NCI-H2107 treated with DMSO at 0.1 percent for 48 hours (cell line): ENCODE results near the gene EDRF1.
"Not testable (repeated sequence)": the region's sequence is repeated elsewhere in the genome, so short reads cannot be mapped to it uniquely, and the experiment has no call there.

Experiments used
- DNase-seq: peaks from one replicate; lab custom pipeline; 2025; ENCODE audit not compliant: unreplicated experiment; lab: John Stamatoyannopoulos, UW

EDRF1 gene

DNA sequence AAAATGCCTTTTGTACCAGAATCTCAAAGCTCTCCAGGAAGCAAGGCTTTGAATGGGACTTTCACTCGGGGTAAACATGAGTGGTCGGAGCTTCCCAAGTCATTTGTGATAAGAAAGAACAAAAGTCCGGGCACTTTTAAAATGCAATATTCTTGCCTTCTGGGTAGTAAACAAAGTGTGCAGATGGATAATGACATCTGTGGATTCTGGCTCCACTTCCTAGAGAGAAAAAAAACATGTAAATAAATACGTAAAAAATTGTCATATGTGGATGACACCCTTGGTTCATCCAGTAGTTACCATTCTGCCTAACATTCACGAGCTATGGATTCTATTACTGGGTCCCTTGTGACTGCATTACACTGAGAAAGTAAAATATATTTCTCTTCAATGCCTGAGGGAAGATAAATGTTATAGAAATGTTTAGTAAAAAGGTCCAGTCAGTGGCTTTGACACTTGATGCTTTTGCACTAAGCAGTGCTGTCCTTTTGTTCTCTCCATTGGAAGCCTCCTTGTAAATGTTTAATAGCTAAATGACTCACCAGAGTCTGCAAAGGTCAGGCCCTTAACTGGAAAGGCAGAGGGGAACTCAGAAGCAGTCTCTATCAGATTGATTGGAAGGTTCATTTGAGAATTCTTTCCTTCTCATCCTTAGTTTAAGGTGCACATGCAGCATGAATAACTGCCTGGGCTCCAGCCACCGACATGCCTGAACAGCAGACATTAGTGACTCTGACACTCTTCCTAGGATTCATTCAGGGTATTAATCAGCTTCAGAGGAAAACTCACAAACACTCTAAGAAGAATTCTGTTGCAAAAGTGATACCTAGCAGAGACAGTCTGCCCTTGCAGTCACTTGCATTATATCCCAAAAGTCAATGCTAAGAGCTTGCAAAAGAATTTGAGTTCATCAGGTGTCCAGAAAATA is 11.7 kb upstream of the EDRF1 start:
- no peak for DNase-seq

DNA sequence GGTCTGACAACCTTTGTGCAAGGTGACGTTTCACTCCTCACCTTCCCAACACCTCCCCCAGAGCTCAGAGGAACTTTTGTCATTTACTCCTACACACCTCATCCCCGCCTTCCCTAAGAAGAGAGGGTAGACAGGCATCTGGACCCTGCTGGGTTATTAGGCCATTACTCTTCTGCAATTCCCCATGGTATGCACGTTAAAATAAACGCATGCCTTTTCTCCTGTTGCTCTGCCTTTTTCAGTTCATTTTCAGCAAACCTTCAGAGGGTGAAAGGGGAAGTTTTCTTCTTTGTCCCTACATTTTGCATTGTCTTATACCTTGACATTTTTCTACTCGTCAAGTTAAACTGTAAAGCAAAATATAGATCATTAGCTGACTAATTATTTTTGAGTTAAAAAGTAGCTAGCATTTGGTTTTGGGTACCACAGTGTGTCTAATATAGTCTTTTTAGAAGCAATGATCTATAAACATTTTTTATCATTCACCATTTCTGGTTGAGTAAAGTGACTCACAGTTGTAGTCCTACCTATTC is 10.5 kb upstream of the EDRF1 start:
- DNase-seq: no peak

DNA sequence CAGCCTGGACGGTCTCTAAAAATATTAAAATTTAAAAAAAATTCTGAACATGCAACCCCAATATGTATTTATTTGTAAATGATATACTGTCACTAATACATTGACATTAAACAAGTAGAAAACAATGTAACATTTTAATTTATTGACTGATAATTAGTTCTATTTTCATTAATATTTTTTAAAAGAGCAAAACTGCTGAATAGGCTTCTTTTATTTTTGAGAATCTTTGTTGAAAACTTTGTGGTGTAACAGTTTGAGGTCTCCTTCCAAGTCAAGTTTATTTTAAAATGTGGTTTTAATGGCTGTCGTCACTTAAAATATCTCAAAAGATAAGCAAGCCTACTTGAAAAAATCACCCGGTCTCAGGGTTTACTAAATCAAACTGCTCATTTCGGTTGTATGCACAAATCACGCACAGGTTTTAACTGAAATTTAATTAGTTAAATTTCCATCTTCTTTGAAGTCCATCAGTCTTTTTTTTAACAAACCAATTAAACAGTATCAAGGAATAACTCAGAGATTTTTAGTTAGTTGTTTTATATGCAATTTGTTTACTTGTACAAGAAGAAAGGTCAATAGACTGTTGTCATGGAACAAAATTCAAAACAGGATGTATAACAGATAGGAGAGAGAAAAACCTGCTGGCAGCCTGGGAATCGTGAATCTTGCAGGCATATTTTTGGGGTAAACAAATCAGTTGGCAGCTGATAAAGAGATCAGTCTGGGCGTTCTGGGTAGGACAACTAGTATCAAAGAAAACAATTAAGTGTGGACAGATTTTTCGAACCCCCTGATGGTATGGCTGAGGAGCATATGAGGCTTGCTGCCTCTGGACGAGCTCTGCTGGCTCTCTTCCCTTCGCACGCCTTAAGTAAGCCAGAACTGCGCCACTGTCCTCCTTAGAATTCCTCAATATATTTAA is 9.7 kb upstream of the EDRF1 start:
- no peak for DNase-seq

DNA sequence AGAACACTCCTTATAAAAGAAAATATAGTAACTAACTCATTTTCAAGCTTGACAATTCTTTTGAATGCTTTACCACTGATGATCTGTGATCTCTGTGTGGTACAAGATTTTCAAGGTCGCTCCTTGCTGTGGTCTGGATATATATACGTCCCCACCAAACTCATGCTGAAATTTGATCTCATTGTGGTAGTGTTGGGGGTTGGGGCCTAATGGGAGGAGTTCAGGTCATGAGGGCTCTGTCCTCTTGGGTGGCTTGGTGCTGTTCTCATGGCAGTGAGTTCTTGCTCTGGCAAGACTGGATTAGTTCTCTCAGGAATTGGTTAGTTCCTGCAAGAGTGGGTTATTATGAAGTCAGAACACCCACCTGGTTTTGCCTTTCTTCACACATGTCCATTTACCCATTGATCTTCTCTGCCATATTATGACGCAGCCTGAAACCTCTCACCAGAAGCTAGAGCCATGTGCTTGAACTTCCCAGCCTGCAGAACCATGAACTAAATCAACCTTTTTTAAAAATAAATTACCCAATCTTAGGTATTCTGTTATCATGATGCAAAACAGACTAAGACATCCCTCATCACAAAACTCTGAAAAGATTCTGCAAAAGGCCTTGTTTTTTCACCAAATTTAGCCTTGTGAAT is 8.3 kb upstream of the EDRF1 start:
- no peak for DNase-seq

DNA sequence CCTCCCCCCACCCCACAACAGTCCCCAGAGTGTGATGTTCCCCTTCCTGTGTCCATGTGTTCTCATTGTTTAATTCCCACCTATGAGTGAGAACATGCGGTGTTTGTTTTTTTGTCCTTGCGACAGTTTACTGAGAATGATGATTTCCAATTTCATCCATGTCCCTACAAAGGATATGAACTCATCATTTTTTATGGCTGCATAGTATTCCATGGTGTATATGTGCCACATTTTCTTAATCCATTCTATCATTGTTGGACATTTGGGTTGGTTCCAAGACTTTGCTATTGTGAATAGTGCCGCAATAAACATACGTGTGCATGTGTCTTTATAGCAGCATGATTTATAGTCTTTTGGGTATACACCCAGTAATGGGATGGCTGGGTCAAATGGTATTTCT is 4.8 kb upstream of the EDRF1 start:
- not testable (repeated sequence) for DNase-seq

DNA sequence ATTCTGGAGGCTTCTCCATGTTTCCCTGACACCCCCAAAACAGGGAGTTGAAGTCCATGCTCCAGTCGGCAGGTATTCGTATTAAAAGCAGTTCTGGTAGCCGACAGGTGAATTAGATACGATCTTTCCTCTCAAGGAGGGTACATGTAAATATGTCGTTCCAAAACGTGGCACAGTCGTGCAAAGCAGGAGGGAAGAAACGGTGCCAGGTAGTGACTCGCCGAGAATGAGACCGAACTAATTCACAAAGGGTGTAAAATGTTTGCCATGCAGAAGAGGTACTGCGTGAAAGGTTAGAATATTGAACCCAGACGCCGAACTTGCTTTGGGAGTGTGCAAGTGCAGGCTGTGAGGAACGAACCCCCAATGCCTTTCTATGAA is 483 bp downstream of the EDRF1 start:
- peak; percentile 8 for DNase-seq

DNA sequence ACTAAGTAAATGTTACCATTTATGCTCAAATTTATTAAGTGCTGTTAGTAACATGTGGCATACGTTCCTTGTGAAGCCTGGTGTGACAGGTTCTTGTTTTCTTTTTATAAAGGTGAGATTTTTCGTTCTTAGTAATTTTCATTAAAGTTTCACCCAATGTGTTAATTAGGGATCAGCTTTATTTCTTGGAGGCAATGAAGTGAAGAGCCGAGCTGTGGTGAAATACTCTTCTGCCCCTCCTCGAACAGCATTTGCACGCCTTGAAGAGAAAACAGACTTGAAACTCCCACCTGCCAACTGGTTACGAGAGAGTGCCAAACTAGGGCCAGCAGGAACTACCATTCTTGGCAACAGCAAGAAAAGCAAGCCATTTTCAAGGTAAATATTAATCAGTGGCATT is 1.5 kb downstream of the EDRF1 start:
- DNase-seq: no peak

DNA sequence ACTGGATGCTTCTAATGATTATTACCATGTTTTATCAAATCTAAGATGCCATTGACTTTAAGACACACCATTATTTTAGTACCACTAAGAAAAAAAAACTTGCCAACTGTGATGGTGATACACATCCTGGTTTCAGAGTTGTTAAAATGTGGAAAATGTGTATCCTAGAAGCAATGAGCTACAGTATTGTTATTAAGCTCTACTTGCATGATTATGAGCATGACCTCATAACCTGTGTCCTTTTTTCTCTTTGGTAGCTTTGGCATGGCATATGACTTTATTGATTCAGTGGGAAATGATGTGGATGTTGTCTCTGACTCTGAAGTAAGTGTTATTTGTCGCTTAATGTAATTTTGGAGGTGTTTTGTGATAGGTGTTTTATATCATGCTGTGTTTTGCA is 3.3 kb downstream of the EDRF1 start:
- no peak for DNase-seq

DNA sequence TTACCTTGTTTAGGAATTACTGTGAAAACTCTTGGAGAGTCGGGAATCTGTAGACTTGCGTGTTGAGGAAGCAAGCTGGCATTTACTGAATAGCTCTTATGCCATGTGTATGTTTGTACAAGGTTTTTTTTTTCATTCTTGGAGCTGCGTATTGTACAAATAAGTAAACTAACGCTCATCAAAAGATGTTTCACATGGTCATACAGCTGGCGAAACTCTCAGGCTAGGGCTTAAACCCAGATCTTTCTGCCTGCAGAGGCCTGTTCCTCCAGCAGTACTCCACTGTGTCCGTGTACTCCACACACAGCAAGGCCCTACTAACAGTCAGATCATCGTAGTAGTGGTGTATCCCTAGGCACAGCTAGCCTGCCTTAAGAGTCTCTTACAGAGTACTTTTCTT is 7.4 kb downstream of the EDRF1 start:
- no peak for DNase-seq

DNA sequence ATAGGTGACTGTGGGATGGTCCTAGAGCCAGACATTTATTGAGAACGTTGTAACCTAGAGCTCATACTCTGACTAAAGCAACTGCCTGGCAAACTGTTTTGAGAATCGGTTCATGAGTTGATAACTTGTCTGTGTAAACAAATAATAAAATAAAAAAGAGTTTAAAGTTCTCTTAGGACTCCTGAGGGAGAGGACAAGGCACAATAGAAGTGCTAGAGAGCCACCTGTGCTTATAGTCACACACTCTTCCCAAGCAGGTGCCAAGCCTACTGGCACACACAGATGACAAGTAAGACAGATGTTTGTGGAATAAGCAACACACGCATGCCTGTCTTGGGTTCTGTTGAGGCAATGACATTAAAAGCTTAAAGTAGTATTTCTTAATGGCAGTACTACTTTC is 7.9 kb downstream of the EDRF1 start:
- no peak for DNase-seq

DNA sequence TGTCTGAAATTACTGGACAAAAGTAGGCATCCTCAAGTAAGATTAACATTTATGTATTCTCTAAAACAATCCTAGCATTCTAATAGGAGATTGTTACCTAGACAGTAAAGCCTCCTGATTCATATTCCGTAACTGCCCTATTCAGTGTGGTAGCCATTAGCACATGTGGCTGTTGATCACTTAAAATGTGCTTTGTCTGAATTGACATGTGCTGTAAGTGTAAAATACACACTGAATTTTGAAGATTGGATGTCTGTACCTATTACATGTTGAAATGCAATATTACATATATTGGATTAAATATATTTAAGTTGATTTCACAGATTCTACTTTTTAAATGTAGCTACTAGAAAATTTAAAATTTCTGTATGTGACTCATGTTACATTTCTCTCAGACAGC is 14.6 kb downstream of the EDRF1 start:
- no peak for DNase-seq

DNA sequence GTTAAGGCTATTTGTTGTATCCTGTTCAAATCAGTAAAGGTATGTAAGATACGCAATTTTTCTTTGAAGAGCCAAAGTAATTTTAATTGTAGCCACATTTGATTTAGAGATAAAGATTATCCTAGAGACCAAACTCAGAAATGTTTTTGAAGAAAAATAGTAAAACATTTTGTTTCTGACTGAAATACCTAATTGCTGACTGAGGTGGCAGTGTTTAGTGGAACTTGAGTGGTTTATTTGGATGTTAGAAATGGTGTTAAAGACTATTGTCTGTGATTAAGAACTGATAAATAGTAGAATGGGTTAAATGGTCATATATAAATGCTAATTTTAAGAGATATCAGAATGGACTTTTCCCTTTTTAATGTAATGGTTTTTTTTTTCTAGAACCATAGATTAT is 15.3 kb downstream of the EDRF1 start:
- DNase-seq: no peak

DNA sequence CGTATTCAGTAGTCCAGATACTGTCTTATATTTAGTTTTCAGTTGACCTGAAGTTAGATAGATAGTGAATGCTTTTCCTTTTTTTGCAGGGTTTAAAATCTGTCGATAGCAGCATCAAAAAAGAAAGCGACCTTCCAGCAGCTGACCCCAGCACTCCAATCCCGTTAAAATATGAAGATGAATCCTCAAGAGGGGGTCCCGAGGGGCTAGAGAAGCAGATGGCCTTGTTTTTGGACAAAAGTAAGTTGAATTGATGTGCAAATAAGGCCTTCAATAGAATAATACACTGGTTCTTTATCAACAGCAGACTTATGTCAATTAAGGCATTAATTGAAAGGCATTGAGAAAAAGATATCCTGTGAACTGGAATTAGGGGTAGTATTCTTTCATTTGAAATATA is 18.7 kb downstream of the EDRF1 start:
- no peak for DNase-seq

DNA sequence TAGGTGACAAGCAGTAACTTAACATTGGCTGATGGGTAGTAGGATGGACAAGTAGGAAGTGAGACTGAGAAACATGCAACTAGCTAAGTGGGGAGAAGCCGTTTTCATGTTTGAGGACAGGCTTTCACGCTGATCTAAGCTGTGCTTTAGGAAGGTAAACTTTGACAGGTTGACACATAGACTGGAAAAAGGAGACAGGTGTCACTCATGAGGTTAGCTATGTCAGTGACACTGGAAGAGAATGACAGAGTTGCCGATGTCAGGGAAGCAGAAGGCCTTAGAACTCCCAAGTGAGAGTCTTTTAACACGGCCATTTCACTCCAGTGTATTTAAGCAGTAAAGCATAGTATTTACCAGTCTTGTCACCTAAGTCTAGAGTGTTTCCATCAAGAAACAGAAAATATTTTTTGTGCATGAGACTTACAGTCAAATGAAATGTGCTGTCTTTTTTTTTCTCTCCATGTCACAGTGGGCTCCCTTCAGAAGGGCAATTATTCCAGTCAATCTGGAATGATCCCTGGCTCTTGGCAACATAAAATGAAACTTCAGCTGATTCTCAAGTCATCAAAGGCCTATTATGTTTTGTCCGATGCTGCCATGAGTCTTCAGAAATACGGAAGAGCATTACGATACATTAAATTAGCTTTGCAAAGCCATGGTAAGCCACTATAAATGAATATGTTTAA is 20.6 kb downstream of the EDRF1 start:
- no peak for DNase-seq

DNA sequence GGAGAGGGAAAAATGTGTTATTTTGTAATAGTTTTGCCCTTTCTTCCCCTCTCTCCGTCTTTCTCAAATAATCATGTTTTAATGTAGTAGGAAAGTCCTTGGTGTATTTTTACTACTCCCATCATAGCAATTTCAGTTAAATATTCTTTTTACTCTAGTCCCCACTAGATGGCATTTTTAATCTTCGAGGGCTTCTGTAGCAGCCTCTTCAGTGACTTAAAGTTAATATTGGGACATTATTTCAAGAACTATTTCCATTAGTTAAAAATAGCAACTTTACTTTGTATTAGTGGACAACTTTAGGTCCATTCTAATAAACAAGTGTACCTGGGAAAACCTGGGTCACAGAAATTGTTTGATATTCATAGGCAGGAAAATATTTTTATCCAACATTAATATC is 23.0 kb downstream of the EDRF1 start:
- no peak for DNase-seq

DNA sequence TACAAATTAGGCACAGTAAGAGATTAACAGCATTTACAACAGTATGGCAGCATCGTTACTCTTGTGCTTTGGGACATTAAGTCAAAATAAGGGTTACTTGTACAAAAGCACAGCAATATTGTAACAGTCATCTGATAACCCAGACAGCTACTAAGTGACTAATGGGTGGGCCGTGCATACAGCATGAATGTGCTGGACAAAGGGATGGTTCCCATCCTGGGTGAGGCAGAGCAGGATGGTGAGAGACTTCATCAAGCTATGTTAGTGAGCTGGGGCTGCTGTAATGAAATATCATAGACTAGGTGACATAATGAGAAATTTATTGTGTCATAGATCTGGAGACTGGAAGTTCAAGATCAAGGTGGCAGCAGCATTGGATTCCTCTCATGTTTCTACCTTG is 25.4 kb downstream of the EDRF1 start:
- no peak for DNase-seq

DNA sequence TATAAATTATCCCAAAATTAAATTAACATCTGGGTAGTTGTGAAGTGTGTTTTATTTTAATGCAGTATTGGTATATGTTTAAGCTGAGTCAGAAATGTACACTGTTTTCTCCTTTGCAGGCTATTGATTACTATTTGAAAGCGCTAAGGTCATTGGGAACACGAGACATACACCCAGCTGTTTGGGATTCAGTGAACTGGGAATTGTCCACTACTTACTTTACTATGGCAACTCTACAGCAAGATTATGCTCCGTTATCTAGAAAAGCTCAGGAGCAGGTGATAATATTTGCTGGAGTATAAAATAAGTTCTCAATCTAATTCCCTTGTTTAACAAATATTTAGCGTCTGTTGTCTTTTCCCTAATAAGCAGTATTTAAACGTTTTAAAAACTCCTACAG is 27.9 kb downstream of the EDRF1 start:
- DNase-seq: no peak

DNA sequence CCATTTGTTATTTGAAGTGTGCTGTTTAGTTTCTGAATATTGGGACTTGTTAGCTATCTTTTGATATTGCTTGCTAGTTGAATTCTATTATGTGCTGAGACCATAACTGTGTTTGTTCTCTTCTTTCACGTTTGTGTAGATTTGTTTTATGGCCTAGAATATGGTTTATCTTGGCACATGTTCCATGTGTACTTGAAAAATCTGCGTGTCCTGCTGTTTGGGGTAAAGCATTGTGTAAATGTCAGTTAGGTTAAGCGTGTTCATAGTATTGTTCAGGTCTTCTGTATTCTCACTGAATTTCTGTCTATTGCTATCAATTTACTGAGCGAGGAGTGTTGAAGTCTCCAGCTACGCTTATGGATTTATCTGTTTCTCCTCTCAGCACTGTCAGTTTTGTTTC is 36.7 kb downstream of the EDRF1 start:
- no peak for DNase-seq

DNA sequence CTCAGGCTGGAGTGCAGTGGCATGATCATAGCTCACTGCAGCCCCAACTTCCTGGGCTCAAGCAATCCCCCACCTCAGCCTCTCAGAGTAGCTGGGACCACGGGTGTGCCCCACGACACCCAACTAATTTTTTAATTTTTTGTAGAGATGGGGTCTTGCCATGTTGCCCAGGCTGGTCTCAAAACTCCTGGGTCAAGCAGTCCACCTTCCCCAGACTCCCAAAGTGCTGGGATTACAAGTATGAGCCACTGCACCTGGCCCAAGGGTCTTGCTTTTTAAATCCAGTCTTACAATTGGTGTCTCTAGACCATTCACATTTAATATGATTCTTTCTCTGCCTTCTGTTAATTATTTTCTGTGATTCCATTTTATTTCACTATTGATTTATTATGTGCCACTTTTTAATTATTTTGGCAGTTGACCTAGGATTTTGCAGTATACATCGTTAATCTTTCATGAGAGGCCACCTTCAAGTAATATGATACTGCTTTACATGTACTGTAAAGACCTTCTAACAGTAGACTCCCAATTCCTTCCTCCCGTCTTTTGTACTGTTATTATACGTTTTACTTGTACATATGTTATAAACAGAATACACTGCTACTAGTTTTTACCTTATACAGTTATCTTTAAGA is 37.5 kb downstream of the EDRF1 start:
- DNase-seq: no peak

DNA sequence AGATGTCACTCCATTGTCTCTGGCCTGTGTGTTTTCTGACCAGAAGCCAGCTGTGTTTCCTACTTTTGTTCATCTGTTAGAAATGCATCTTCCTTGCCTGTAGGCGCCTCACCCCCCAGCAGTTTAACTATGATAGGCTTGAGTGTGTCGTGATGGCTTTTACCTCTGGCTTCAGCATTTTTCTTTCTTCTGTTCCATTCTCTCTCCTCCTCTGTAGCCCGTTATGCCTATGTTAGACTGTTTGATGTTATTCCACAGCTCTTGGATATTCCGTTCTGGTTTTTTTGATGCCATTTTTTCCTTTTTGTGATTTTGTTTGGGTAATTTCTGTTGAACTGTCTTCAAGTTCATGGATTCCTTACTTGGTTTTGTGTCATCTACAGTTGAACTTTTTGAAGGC is 38.2 kb downstream of the EDRF1 start:
- DNase-seq: no peak
